ENCODE measurements around the gene SMIM43.

Gene SMIM43

GRCh38 chr4:121721700-121722099 is 43.3 kb downstream of the SMIM43 start:
- H3K27ac ChIP-seq: no peak overlapping the region
- ChIA-PET CTCF (no interaction called here), POLR2A (ENCODE audit: low non-redundant PET) (no interaction called here)
- TF ChIP-seq CTCF (conservative IDR thresholded peaks at IDR 0.05; ENCODE audit: low read depth): no peak
- DNase-seq (ENCODE audit: low spot score): no peak

GRCh38 chr4:121720109-121720508 is 44.9 kb downstream of the SMIM43 start:
- DNase-seq (ENCODE audit: low spot score): no peak

GRCh38 chr4:121717680-121718237 is 47.2 kb downstream of the SMIM43 start:
- DNase-seq (ENCODE audit: low spot score): no peak
- POLR2A ChIA-PET (ENCODE audit: low non-redundant PET): interaction anchor here (0.6 kb wide), 1 partner anchor 10 kb away, joined by 3 read pairs; no protein-coding TSS in a partner anchor
- H3K27ac ChIP-seq: no peak overlapping the region
- TF ChIP-seq CTCF (conservative IDR thresholded peaks at IDR 0.05; ENCODE audit: low read depth): no peak
- CTCF ChIA-PET: no interaction called here

More at GRCh38 chr4:121720109-121720508, 44.9 kb downstream of the SMIM43 start:
- CTCF ChIA-PET: interaction anchor here (0.8 kb wide), 1 partner anchor 38 kb away, joined by 5 read pairs; no protein-coding TSS in a partner anchor
- POLR2A ChIA-PET (ENCODE audit: low non-redundant PET): no interaction called here
- no peak for TF ChIP-seq CTCF (conservative IDR thresholded peaks at IDR 0.05; ENCODE audit: low read depth)
- no peak overlapping the region for H3K27ac ChIP-seq

- no peak for TF ChIP-seq CTCF (conservative IDR thresholded peaks at IDR 0.05; ENCODE audit: low read depth)
- H3K27ac ChIP-seq: no peak overlapping the region
- ChIA-PET CTCF (no interaction called here), POLR2A (ENCODE audit: low non-redundant PET) (no interaction called here)
- DNase-seq (ENCODE audit: low spot score): no peak
Observed at GRCh38 chr4:121714548-121714947, 50.4 kb downstream of the SMIM43 start.

GRCh38 chr4:121712783-121713182 is 52.2 kb downstream of the SMIM43 start:
- POLR2A ChIA-PET (ENCODE audit: low non-redundant PET): no interaction called here
- no peak for TF ChIP-seq CTCF (conservative IDR thresholded peaks at IDR 0.05; ENCODE audit: low read depth)
- CTCF ChIA-PET: no interaction called here
- no peak overlapping the region for H3K27ac ChIP-seq
- DNase-seq (ENCODE audit: low spot score): no peak

- CTCF ChIA-PET: no interaction called here
Observed at GRCh38 chr4:121712001-121712651, 52.8 kb downstream of the SMIM43 start.

More at GRCh38 chr4:121712001-121712651, 52.8 kb downstream of the SMIM43 start:
- H3K27ac ChIP-seq: peak overlapping the region; percentile 84
- peak; percentile 19 for DNase-seq (ENCODE audit: low spot score)
- POLR2A ChIA-PET (ENCODE audit: low non-redundant PET): no interaction called here
- TF ChIP-seq CTCF (conservative IDR thresholded peaks at IDR 0.05; ENCODE audit: low read depth): no peak
